Suprapubic skin (tissue), 4 donors: ENCODE data around the gene SUMF1.

Source experiments
- EP300 ChIP-seq: sonication (generic); formaldehyde crosslinking; IDR thresholded peaks from one replicate; pipeline ENCODE4 v1.6.1; 2017; ENCODE audit warnings: antibody characterized with exemption
- POLR2A ChIP-seq, 2 donors: fragments of 450-650 bp; IDR thresholded peaks; one replicate each; pipeline ENCODE4 v1.6.1; 2017; ENCODE audit warnings: antibody characterized with exemption in 2 of 2, mild to moderate bottlenecking in 2 of 2, moderate library complexity in 2 of 2
- POLR2AphosphoS5 ChIP-seq, 3 donors: sonication (generic); formaldehyde crosslinking; IDR thresholded peaks; one replicate each; pipeline ENCODE4 v1.6.1; 2017; ENCODE audit warnings: antibody characterized with exemption in 3 of 3
- TF ChIP-seq, protein P1 (sequence below), 2 donors: fragments of 200-600 bp in 1 of 2; fragments of 450-650 bp in 1 of 2; sonication (generic) in 1 of 2; IDR thresholded peaks; one replicate each; pipeline ENCODE4 v1.5.1; 2016 to 2019; ENCODE audit warnings: antibody characterized with exemption in 2 of 2, mild to moderate bottlenecking in 1 of 2, moderate library complexity in 1 of 2

DNA sequence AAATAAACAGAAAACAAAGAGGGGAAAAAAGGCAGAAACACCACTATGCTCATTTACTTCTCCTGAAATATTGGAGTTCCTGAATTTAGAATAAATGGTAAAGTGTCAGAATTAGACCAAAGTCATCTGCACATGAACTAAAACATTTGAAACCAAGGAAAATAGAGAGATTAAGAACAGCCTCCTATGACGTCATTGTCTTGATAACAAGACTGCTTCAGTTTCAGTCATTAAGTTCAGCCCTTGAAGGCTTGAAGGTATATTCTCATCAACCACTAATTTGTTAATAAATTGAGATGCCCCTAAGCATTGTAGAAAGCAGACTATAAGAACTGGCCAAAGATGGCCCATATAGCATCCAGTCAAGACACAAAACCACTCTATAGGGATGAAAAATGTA, 2.5 kb downstream of the SUMF1 start:
- TF ChIP-seq, protein P1, sequence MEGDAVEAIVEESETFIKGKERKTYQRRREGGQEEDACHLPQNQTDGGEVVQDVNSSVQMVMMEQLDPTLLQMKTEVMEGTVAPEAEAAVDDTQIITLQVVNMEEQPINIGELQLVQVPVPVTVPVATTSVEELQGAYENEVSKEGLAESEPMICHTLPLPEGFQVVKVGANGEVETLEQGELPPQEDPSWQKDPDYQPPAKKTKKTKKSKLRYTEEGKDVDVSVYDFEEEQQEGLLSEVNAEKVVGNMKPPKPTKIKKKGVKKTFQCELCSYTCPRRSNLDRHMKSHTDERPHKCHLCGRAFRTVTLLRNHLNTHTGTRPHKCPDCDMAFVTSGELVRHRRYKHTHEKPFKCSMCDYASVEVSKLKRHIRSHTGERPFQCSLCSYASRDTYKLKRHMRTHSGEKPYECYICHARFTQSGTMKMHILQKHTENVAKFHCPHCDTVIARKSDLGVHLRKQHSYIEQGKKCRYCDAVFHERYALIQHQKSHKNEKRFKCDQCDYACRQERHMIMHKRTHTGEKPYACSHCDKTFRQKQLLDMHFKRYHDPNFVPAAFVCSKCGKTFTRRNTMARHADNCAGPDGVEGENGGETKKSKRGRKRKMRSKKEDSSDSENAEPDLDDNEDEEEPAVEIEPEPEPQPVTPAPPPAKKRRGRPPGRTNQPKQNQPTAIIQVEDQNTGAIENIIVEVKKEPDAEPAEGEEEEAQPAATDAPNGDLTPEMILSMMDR (IDR thresholded peaks at IDR 0.05): no peak
- TF ChIP-seq POLR2A (IDR thresholded peaks at IDR 0.05) (no peak), EP300 (no peak), POLR2AphosphoS5 (IDR thresholded peaks at IDR 0.05) (no peak)
